Osteoblast (primary cell): Measurements from ENCODE around the gene NR2F1-AS1. TPM values are rescaled to one million over a fixed set of nuclear protein-coding genes. Genes with fewer than 3 reads are reported as not detected.

Experiments
- DNase-seq: peaks from one replicate; pipeline ENCODE4 v3.0.0; 2011; ENCODE audit warnings: low spot score, mixed read lengths; ENCODE audit not compliant: insufficient read length; ENCODE audit errors: missing footprints
- H2AFZ ChIP-seq: 2 replicates; pipeline ENCODE4 v1.6.0; 2011; ENCODE audit warnings: mild to moderate bottlenecking, low read length
- H3K27ac ChIP-seq: 2 replicates; pipeline ENCODE4 v1.5.1; 2011; ENCODE audit warnings: mild to moderate bottlenecking, low read depth, low read length, moderate library complexity
- H3K27me3 ChIP-seq: 2 replicates; pipeline ENCODE4 v1.6.0; 2012; ENCODE audit warnings: mild to moderate bottlenecking, control low read depth, inconsistent platforms, low read length, moderate library complexity; ENCODE audit not compliant: insufficient read depth
- H3K36me3 ChIP-seq: 2 replicates; pipeline ENCODE4 v1.5.1; 2011; ENCODE audit warnings: mild to moderate bottlenecking, low read length, control low read depth, moderate library complexity; ENCODE audit not compliant: insufficient read depth
- H3K4me1 ChIP-seq: 2 replicates; pipeline ENCODE4 v1.5.1; 2011; ENCODE audit warnings: mild to moderate bottlenecking, low read length, control low read depth, moderate library complexity; ENCODE audit not compliant: insufficient read depth
- H3K4me2 ChIP-seq: 2 replicates; pipeline ENCODE4 v1.6.0; 2011; ENCODE audit warnings: mild to moderate bottlenecking, low read length; ENCODE audit not compliant: insufficient read depth
- H3K4me3 ChIP-seq: fragments of 200-600 bp; sonication (generic); 3 replicates; pipeline ENCODE4 v1.5.1; 2012; ENCODE audit warnings: mild to moderate bottlenecking, low read length, inconsistent platforms; ENCODE audit not compliant: insufficient read depth
- H3K79me2 ChIP-seq: 2 replicates; pipeline ENCODE4 v1.6.0; 2012; ENCODE audit warnings: mild to moderate bottlenecking, low read length, control low read depth, inconsistent platforms; ENCODE audit not compliant: insufficient read depth
- H3K9me3 ChIP-seq: 2 replicates; pipeline ENCODE4 v1.5.1; 2011; ENCODE audit warnings: low read depth, low read length, control low read depth
- H4K20me1 ChIP-seq: 2 replicates; pipeline ENCODE4 v1.6.0; 2012; ENCODE audit warnings: mild to moderate bottlenecking, low read length, control low read depth; ENCODE audit not compliant: insufficient read depth
- total RNA-seq: library from RNA; depleted of rRNA; stranded (reverse); fragments of >200 nt; gene quantifications from 2 replicates; pipeline ENCODE4 v1.2.3, GENCODE V29; 2012
- TF ChIP-seq, protein P1 (sequence below): IDR thresholded peaks from 2 replicates; pipeline ENCODE4 v1.5.1; 2011; ENCODE audit warnings: mild to moderate bottlenecking, low read depth, low read length, moderate library complexity; ENCODE audit errors: extremely low read depth

NR2F1-AS1 gene
- total RNA-seq, 1 donor = 15.9 TPM

DNA sequence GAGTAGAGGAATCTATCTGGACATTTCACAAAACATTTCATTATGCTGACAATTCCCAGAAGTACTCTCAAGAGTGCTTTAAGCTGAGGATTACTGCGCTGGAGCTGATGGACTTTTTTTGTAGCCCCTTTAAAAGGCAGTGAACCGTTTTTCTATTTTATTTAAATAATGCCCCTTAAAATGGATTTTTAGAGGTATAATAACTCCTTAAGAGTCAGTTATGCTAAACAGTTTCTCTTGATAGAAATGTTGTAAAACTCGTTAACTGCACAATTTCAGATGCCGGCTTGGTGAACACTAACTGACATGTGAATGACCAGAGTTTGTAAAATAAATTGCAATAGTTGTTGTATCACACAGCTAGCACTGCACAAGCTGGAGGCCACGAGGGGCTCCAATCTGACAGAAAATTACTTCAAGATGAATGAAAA lies 174.0 kb downstream of the NR2F1-AS1 start:
- Histone ChIP-seq H2AFZ (no peak overlapping the region), H3K79me2 (no peaks in the 10 kb centered on the region), H3K4me3 (no peak overlapping the region), H4K20me1 (no peaks in the 10 kb centered on the region), H3K27me3 (no peaks in the 10 kb centered on the region), H3K27ac (no peak overlapping the region), H3K36me3 (no peaks in the 10 kb centered on the region), H3K4me2 (no peak overlapping the region), H3K9me3 (no peaks in the 10 kb centered on the region), H3K4me1 (peaks cover 10% of the 10 kb centered on the region)
- DNase-seq = no peak
- TF ChIP-seq, protein P1, sequence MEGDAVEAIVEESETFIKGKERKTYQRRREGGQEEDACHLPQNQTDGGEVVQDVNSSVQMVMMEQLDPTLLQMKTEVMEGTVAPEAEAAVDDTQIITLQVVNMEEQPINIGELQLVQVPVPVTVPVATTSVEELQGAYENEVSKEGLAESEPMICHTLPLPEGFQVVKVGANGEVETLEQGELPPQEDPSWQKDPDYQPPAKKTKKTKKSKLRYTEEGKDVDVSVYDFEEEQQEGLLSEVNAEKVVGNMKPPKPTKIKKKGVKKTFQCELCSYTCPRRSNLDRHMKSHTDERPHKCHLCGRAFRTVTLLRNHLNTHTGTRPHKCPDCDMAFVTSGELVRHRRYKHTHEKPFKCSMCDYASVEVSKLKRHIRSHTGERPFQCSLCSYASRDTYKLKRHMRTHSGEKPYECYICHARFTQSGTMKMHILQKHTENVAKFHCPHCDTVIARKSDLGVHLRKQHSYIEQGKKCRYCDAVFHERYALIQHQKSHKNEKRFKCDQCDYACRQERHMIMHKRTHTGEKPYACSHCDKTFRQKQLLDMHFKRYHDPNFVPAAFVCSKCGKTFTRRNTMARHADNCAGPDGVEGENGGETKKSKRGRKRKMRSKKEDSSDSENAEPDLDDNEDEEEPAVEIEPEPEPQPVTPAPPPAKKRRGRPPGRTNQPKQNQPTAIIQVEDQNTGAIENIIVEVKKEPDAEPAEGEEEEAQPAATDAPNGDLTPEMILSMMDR = no peak

DNA sequence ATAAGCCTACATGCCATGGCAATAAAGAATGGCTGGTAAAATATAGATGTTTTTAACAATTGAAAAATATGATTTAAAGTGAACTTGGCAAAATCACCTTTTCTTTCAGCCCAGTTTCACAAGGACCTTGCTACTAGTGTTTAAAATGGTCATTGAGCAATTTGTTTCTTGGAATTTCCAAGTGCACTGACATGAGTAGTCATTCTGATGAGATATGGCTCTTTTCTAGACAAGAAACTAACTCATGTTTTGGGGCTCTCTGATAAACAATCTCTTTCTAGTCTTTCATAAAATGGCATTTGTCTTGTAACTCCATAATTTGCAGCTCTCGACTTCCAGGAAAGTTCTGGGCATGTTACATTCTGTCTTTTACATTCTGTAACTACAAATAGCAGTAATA lies 176.8 kb downstream of the NR2F1-AS1 start:
- Histone ChIP-seq H3K27ac (no peak overlapping the region), H3K79me2 (no peaks in the 10 kb centered on the region), H3K36me3 (no peaks in the 10 kb centered on the region), H3K4me2 (no peak overlapping the region), H4K20me1 (no peaks in the 10 kb centered on the region), H3K4me1 (peaks cover 10% of the 10 kb centered on the region), H3K9me3 (no peaks in the 10 kb centered on the region), H3K27me3 (no peaks in the 10 kb centered on the region), H3K4me3 (no peak overlapping the region), H2AFZ (no peak overlapping the region)
- no peak for DNase-seq
- TF ChIP-seq, protein P1 = no peak

DNA sequence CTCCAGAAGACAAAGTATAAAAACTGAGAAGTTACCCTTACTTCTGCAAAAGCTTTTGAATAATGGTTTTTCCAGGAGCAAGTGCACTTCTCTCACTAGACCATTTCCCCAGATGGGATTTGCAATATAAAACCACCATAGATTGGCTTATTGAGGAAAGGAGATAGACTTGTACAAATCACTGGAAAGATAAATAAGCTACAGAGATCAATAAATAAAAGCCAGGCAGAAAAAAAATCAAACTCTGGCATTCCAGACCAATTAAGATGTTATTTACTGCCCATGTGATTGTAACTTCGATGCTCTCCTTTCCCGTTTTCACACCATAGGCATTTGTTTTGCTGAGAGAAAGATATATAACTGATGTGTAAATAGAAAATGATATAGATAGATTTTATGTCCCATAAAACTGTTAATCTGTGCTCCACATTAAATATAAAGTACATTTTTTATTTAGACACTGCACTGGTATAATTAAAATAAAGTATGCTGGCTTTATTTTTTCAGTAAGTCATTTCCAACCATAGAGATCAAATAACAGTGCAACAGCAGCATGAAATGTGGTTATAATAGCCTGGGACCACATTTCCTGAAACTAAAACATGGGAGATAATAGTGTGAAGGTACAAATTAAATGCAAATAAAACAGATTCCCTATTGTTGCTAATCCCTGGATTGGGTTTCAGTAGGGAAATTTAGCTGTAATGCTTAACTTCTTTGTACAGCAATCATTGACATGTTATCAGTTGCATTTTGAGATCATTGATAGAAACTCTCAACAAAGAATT lies 177.7 kb downstream of the NR2F1-AS1 start:
- H3K4me3 ChIP-seq = no peak overlapping the region
- H2AFZ ChIP-seq = no peak overlapping the region
- no peaks in the 10 kb centered on the region for H4K20me1 ChIP-seq
- H3K4me2 ChIP-seq = no peak overlapping the region
- TF ChIP-seq, protein P1 = no peak
- no peak for DNase-seq
- H3K27me3 ChIP-seq = no peaks in the 10 kb centered on the region
- no peak overlapping the region for H3K27ac ChIP-seq
- peaks cover 4% of the 10 kb centered on the region for H3K4me1 ChIP-seq
- no peaks in the 10 kb centered on the region for H3K36me3 ChIP-seq
- H3K79me2 ChIP-seq = no peaks in the 10 kb centered on the region
- H3K9me3 ChIP-seq = no peaks in the 10 kb centered on the region

DNA sequence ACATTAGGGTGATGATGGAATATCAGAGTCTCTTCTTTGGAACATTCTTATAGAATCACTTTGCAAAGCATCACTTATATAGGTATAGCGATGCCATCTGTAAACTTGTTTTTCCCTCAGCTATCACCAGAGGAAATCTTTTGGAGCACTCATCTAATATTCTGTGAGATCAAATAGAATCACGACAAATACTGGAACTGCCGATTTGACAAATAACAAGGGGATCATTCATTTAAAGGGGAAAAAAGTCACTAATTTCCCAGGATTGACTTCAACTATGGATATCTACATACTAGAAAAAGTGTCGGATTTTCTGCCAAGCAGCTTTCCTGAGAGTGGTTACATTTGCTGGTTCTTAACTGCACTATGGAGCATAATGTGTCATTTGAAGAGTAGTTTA lies 178.6 kb downstream of the NR2F1-AS1 start:
- no peak overlapping the region for H3K4me3 ChIP-seq
- H3K4me2 ChIP-seq = no peak overlapping the region
- DNase-seq = no peak
- peaks cover 3% of the 10 kb centered on the region for H3K4me1 ChIP-seq
- H4K20me1 ChIP-seq = no peaks in the 10 kb centered on the region
- no peaks in the 10 kb centered on the region for H3K9me3 ChIP-seq
- no peaks in the 10 kb centered on the region for H3K79me2 ChIP-seq
- no peaks in the 10 kb centered on the region for H3K36me3 ChIP-seq
- TF ChIP-seq, protein P1 = no peak
- H3K27ac ChIP-seq = no peak overlapping the region
- H2AFZ ChIP-seq = no peak overlapping the region
- no peaks in the 10 kb centered on the region for H3K27me3 ChIP-seq
